Neural progenitor cell (in vitro differentiated cells): ENCODE measurements around the gene NRM.

Experiments
- EZH2phosphoT487 ChIP-seq: fragments of 200-600 bp; sonication (generic); IDR thresholded peaks from 2 replicates; pipeline ENCODE4 v1.6.1; 2017; ENCODE audit warnings: antibody characterized with exemption
- TF ChIP-seq, protein P1 (sequence below): fragments of 200-600 bp; sonication (generic); IDR thresholded peaks from 2 replicates; pipeline ENCODE4 v1.5.1; 2017; ENCODE audit warnings: antibody characterized with exemption, mild to moderate bottlenecking

GRCh38 chr6:30641048-30641447, 49.7 kb downstream of the NRM start:
- TF ChIP-seq, protein P1, sequence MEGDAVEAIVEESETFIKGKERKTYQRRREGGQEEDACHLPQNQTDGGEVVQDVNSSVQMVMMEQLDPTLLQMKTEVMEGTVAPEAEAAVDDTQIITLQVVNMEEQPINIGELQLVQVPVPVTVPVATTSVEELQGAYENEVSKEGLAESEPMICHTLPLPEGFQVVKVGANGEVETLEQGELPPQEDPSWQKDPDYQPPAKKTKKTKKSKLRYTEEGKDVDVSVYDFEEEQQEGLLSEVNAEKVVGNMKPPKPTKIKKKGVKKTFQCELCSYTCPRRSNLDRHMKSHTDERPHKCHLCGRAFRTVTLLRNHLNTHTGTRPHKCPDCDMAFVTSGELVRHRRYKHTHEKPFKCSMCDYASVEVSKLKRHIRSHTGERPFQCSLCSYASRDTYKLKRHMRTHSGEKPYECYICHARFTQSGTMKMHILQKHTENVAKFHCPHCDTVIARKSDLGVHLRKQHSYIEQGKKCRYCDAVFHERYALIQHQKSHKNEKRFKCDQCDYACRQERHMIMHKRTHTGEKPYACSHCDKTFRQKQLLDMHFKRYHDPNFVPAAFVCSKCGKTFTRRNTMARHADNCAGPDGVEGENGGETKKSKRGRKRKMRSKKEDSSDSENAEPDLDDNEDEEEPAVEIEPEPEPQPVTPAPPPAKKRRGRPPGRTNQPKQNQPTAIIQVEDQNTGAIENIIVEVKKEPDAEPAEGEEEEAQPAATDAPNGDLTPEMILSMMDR = no peak
- TF ChIP-seq EZH2phosphoT487 = no peak
